Stimulated activated naive B cell treated with anti-CD40 and anti-IgM and Interleukin-4, amounts not matched to agents 10 μg/mL and 1 μg/mL and 100 μg/mL, for 72 hours (primary cell): Measurements from ENCODE around the gene NFIB.

Experiments
- ATAC-seq, 2 donors: fragments of 150-1000 bp; cut with Tn5 transposase; replicated peaks; 2 replicates each; pipeline ENCODE4 v1.10.0; 2021; ENCODE audit warnings: moderate library complexity in 1 of 2
- DNase-seq: peaks from one replicate; pipeline ENCODE4 v3.0.0; 2021
- H3K27ac Mint-ChIP-seq: one replicate; pipeline ENCODE4 v1.8.0; 2022; ENCODE audit warnings: mild to moderate bottlenecking, mixed read lengths
- H3K27me3 Mint-ChIP-seq, 2 donors: one replicate each; pipeline ENCODE4 v1.8.0; 2022; ENCODE audit warnings: mixed read lengths in 2 of 2
- H3K36me3 Mint-ChIP-seq, 2 donors: one replicate each; pipeline ENCODE4 v1.8.0; 2022; ENCODE audit warnings: mixed read lengths in 2 of 2, mild to moderate bottlenecking in 1 of 2
- H3K4me1 Mint-ChIP-seq, 2 donors: one replicate each; pipeline ENCODE4 v1.8.0; 2022; ENCODE audit warnings: mixed read lengths in 2 of 2, mild to moderate bottlenecking in 1 of 2
- H3K4me3 Mint-ChIP-seq, 2 donors: one replicate each; pipeline ENCODE4 v1.8.0; 2022; ENCODE audit warnings: mild to moderate bottlenecking in 2 of 2, mixed read lengths in 2 of 2, moderate library complexity in 1 of 2
- H3K9me3 Mint-ChIP-seq, 2 donors: one replicate each; pipeline ENCODE4 v1.8.0; 2022; ENCODE audit warnings: mixed read lengths in 2 of 2, mild to moderate bottlenecking in 1 of 2

The NFIB gene

DNA sequence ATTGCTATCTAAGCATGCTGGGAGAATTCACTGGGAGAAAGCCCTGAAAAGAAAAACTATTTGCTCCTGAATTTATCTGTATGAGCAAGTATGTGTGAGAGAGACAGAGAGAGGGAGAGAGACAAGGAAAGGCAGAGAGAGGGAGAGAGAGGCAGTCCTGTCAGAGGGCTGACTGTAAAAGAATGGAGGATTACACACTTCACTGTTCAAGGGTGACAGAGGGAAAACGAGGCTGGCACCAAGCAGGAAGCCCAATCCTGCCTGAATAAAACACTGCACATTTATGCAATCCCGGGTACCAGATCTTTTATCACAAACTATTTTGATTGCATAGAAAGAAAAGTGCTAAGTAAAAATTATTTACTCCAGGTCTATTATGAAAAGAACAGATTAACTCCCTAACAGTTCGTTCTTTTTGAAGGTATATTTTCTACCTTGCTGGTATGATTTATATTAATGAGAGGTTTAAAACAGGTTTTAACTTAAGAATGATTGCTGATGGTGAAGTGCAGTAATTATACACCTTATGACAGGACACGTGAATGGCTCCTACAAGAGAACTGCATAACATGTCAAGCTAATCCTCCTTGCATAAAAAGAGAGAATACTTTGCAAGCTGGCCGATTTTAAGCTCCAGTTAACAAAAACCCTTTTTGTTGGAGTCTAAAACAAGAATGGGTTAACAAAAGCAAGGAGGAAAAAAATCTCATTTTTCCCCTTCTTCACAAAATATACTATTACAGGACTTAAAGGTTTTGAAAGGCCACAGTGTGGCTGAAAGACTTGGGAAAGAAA lies 82.5 kb downstream of the NFIB start:
- DNase-seq (no peak), ATAC-seq (no peak)
- H3K4me1 Mint-ChIP-seq = no peaks in the 10 kb centered on the region
- H3K27ac Mint-ChIP-seq = no peak overlapping the region
- no peaks in the 10 kb centered on the region for H3K9me3 Mint-ChIP-seq
- H3K27me3 Mint-ChIP-seq = no peaks in the 10 kb centered on the region
- no peak overlapping the region for H3K4me3 Mint-ChIP-seq
- H3K36me3 Mint-ChIP-seq = no peaks in the 10 kb centered on the region

DNA sequence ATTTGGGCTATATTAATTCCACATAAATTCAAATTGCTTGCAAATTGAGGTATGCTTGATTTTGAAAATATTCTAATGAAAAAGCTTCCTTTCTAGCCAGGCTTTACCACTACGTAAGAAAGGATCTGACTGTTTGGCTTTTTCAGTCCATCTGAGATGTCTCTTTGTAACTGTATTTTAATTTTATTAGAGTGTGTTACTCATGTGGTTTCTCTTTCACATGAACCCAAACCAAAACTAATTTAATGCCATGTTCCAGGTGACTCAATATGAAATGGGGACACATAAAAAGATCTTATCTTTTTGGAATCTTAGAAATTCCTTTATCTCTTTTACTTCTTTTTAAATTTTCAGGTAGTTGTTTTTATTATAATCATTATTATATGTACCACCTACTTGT lies 85.3 kb downstream of the NFIB start:
- H3K9me3 Mint-ChIP-seq = peaks cover 0 to 1% of the 10 kb centered on the region in 2 donors
- H3K4me3 Mint-ChIP-seq = no peak overlapping the region
- no peaks in the 10 kb centered on the region for H3K4me1 Mint-ChIP-seq
- H3K36me3 Mint-ChIP-seq = no peaks in the 10 kb centered on the region
- H3K27me3 Mint-ChIP-seq = no peaks in the 10 kb centered on the region
- H3K27ac Mint-ChIP-seq = no peak overlapping the region
- no peak for ATAC-seq
- DNase-seq = no peak

- no peak overlapping the region for H3K4me3 Mint-ChIP-seq
- H3K4me1 Mint-ChIP-seq = no peaks in the 10 kb centered on the region
- no peak overlapping the region for H3K27ac Mint-ChIP-seq
- ATAC-seq (no peak), DNase-seq (no peak)
- H3K27me3 Mint-ChIP-seq = no peaks in the 10 kb centered on the region
- peaks cover 0 to 2% of the 10 kb centered on the region in 2 donors for H3K9me3 Mint-ChIP-seq
- H3K36me3 Mint-ChIP-seq = no peaks in the 10 kb centered on the region
Measured at GRCh38 chr9:14226855-14227532, 86.9 kb downstream of the NFIB start.

DNA sequence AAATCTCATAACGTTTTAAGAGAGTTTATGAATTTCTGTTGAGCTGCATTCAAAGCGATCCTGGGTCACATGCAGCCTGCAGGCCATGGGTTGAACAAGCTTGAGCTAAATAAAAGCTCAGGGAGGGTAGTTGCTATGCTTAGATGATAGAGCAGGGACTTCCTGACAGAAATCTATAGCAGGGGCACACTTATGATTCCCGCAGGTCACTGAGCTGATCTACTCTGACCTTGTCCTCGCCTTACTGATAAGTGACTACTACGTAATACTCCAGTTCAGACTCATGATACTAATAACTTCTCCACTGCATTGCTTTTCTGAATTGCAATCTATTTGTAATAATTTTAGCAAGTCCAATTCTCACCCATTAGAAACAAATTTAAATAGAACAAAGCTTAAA lies 90.9 kb downstream of the NFIB start:
- Mint-ChIP-seq H3K4me1 (no peaks in the 10 kb centered on the region), H3K36me3 (no peaks in the 10 kb centered on the region), H3K27me3 (no peaks in the 10 kb centered on the region), H3K27ac (no peak overlapping the region), H3K9me3 (peaks cover 3 to 5% of the 10 kb centered on the region in 2 donors), H3K4me3 (no peak overlapping the region)
- DNase-seq (no peak), ATAC-seq (no peak)

GRCh38 chr9:14222149-14222835 lies 91.6 kb downstream of the NFIB start:
- Mint-ChIP-seq H3K4me1 (no peaks in the 10 kb centered on the region), H3K4me3 (no peak overlapping the region), H3K9me3 (peaks cover 3 to 5% of the 10 kb centered on the region in 2 donors), H3K27ac (no peak overlapping the region), H3K27me3 (no peaks in the 10 kb centered on the region), H3K36me3 (no peaks in the 10 kb centered on the region)
- no peak for DNase-seq
- ATAC-seq = no peak

DNA sequence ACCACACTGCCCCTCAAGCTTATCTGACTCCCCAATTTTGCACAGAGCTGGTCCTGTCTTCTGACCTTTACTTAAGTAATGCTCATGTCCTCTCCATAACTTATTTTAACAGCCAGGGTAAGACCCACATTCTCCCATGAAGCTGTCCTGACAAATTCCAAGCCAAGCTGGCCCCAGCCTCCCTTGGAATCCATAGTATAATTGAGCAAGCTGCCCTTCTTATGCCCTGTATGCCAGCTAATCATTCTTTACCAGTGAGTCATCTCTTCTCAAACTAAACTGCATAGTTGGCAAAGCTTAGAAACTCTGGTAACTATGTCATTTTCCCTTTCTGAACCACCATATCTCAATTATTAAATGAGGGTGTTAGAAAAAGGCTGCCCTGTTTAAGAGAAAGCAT lies 92.4 kb downstream of the NFIB start:
- no peak for DNase-seq
- Mint-ChIP-seq H3K4me3 (no peak overlapping the region), H3K4me1 (no peaks in the 10 kb centered on the region), H3K27me3 (no peaks in the 10 kb centered on the region), H3K9me3 (peaks cover 3 to 5% of the 10 kb centered on the region in 2 donors), H3K36me3 (no peaks in the 10 kb centered on the region), H3K27ac (no peak overlapping the region)
- ATAC-seq = no peak

DNA sequence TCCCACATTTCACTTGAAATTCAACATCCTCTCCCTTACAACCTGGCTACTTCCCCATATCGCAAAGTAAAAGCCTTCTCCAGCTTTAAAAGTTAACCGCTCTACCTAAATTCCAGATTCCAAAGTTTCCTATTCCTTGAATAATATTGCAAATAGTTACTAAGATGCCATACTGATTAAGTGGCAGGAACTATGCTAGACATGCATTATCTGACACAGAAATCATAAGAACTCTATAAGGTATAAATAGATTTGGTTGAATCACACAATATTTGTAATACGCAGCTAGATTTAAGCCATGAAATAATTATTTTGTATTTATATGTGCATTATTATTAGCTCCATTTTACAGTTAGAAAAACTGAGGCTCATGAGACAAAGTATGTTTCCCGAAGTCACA lies 92.8 kb downstream of the NFIB start:
- Mint-ChIP-seq H3K4me3 (no peak overlapping the region), H3K36me3 (no peaks in the 10 kb centered on the region), H3K27ac (no peak overlapping the region), H3K4me1 (no peaks in the 10 kb centered on the region), H3K27me3 (no peaks in the 10 kb centered on the region), H3K9me3 (peaks cover 3 to 5% of the 10 kb centered on the region in 2 donors)
- ATAC-seq (no peak), DNase-seq (no peak)

GRCh38 chr9:14220256-14220655 lies 93.7 kb downstream of the NFIB start:
- H3K9me3 Mint-ChIP-seq = peaks cover 3 to 5% of the 10 kb centered on the region in 2 donors
- H3K36me3 Mint-ChIP-seq = no peaks in the 10 kb centered on the region
- DNase-seq (no peak), ATAC-seq (no peak)
- no peak overlapping the region for H3K27ac Mint-ChIP-seq
- H3K27me3 Mint-ChIP-seq = no peaks in the 10 kb centered on the region
- H3K4me1 Mint-ChIP-seq = no peaks in the 10 kb centered on the region
- H3K4me3 Mint-ChIP-seq = no peak overlapping the region

DNA sequence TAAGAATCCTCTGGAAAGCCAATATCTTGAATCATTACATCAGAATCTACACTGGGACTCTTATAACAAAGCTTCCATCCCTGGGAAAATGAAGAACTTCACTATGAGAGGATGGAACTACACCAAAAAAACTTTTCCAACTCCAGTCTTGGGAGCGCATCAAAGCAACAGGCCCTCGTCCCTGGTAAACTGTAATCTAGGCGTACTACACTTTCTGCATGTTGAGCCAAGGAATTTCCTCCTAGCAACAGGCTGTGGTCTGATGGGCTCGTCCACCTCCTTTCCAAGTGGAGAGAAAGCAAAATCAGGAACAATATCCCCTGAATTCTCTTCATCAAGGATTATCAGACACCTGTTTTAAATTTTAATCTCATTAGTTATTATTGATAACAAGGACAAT lies 94.1 kb downstream of the NFIB start:
- Mint-ChIP-seq H3K4me3 (no peak overlapping the region), H3K36me3 (no peaks in the 10 kb centered on the region), H3K27ac (no peak overlapping the region), H3K4me1 (no peaks in the 10 kb centered on the region), H3K9me3 (peaks cover 3 to 5% of the 10 kb centered on the region in 2 donors), H3K27me3 (no peaks in the 10 kb centered on the region)
- ATAC-seq = no peak
- DNase-seq = no peak

- Mint-ChIP-seq H3K9me3 (peaks cover 2 to 11% of the 10 kb centered on the region in 2 donors), H3K4me3 (no peak overlapping the region), H3K27me3 (peaks cover 0 to 5% of the 10 kb centered on the region in 2 donors), H3K36me3 (no peaks in the 10 kb centered on the region), H3K27ac (no peak overlapping the region), H3K4me1 (no peaks in the 10 kb centered on the region)
- no peak for DNase-seq
- ATAC-seq = no peak
Measured at GRCh38 chr9:14218253-14218652, 95.7 kb downstream of the NFIB start.

DNA sequence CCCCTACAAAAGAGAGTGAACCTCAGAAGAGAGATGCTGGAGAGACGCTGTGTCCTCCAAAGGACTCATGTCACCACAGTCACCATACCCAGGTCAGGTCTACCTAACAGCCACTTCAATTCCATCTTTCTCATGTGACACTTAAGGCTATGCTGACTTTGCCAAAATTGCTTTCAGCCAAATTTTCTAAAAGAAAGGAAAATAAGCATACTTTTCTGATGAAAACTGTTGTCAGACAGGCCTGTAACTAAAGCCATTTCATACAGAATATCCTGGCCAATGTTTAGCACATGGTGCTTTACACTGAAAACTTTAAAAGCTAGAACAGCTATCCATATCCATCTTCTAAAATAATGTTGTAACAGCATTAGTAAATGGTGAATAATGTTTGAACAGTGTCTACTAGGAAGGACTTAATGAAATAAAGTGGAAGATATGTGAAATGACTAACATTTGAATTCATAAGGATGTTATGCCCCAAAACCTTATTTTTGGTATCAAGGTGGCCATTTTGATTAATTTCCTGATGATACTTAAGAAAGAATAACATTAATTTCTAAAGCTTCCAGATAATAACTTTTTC lies 97.2 kb downstream of the NFIB start:
- H3K4me3 Mint-ChIP-seq = no peak overlapping the region
- DNase-seq (no peak), ATAC-seq (no peak)
- H3K4me1 Mint-ChIP-seq = no peaks in the 10 kb centered on the region
- no peaks in the 10 kb centered on the region for H3K36me3 Mint-ChIP-seq
- H3K9me3 Mint-ChIP-seq = peaks cover 0 to 11% of the 10 kb centered on the region in 2 donors
- H3K27ac Mint-ChIP-seq = no peak overlapping the region
- H3K27me3 Mint-ChIP-seq = peaks cover 0 to 5% of the 10 kb centered on the region in 2 donors

DNA sequence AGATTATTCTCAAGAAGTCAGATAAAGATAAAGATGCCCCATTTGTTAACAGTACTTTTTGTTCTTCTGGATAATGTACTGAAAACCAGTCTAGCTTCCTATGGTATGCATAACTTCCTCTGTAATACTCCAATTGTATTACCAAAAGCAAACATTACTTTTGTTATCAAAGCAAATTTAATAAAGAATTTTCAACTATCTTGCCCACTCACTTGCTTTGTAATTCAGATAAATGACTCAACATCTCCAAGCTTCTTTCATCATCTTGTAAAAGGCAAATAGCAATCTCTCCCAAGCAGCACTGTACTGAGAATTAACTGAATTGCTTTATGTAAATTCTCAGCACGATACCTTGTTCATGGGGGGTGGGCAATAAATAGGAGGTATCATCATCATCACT lies 98.3 kb downstream of the NFIB start:
- DNase-seq = no peak
- Mint-ChIP-seq H3K36me3 (no peaks in the 10 kb centered on the region), H3K27ac (no peak overlapping the region), H3K4me3 (no peak overlapping the region), H3K4me1 (no peaks in the 10 kb centered on the region), H3K27me3 (peaks cover 0 to 5% of the 10 kb centered on the region in 2 donors), H3K9me3 (peaks cover 0 to 7% of the 10 kb centered on the region in 2 donors)
- ATAC-seq = no peak

- no peak overlapping the region for H3K4me3 Mint-ChIP-seq
- peaks cover 0 to 6% of the 10 kb centered on the region in 2 donors for H3K9me3 Mint-ChIP-seq
- ATAC-seq = no peak
- DNase-seq = no peak
- no peaks in the 10 kb centered on the region for H3K36me3 Mint-ChIP-seq
- H3K27me3 Mint-ChIP-seq = peaks cover 0 to 5% of the 10 kb centered on the region in 2 donors
- H3K27ac Mint-ChIP-seq = no peak overlapping the region
- no peaks in the 10 kb centered on the region for H3K4me1 Mint-ChIP-seq
Measured at GRCh38 chr9:14214693-14215092, 99.2 kb downstream of the NFIB start.

DNA sequence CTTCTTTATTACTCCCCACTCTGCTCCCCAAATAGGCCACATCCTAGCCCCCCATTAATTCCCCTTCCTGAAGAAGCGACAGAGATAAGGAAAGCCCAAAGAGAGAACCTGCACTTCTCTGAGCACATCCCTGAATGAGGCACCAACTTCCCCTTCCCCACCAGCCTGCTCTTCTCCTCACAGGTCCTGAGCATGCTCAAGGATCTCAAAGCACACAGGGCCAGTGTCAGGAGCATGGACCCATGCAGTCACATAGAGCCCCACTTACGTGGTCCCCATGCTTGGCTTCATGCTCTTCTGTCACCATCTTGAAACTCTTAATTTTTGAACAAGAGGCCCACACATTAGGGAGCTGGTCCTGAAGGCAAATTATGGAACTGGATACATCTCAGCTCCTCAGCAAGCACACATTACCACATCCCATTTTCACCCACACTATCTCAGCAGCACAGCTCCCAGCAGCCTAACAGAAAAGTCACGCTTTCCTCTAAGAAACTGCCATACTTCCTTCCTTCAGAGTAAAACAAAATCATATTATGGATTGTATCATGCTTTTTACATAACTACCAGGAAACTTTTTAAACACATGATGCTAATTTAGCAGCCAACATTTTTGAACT lies 99.8 kb downstream of the NFIB start:
- peaks cover 0 to 5% of the 10 kb centered on the region in 2 donors for H3K27me3 Mint-ChIP-seq
- ATAC-seq (peak in 1 of 2 donors; percentile 27), DNase-seq (no peak)
- no peaks in the 10 kb centered on the region for H3K36me3 Mint-ChIP-seq
- H3K4me3 Mint-ChIP-seq = no peak overlapping the region
- H3K9me3 Mint-ChIP-seq = peaks cover 0 to 6% of the 10 kb centered on the region in 2 donors
- H3K27ac Mint-ChIP-seq = no peak overlapping the region
- no peaks in the 10 kb centered on the region for H3K4me1 Mint-ChIP-seq
